Heart right ventricle (tissue), 16 donors: ENCODE measurements around the gene ANKRD22. TPM values are rescaled to one million over a fixed set of nuclear protein-coding genes. Genes with fewer than 3 reads are reported as not detected.

Experiments used
- ATAC-seq, 8 donors: fragments of 200-7000 bp; cut with Tn5 transposase; one replicate each; pipeline ENCODE4 v1.9.1; 2020; ENCODE audit warnings: mild to moderate bottlenecking in 8 of 8, moderate library complexity in 8 of 8, moderate number of reproducible peaks in 1 of 8
- DNase-seq, 2 donors: peaks; one replicate each; pipeline ENCODE4 v3.0.0-alpha.2; 2020
- H3K27ac ChIP-seq, 10 donors: fragments of 200-600 bp; sonication (generic) in 2 of 10; one replicate each; pipeline versions ENCODE4 v1.5.0 to v1.8.0; 2020 to 2022; ENCODE audit warnings: mild to moderate bottlenecking in 3 of 10
- H3K27me3 ChIP-seq, 7 donors: fragments of 200-600 bp; one replicate each; pipeline ENCODE4 v1.8.0; 2021 to 2022; ENCODE audit warnings: mild to moderate bottlenecking in 2 of 7
- H3K36me3 ChIP-seq, 9 donors: fragments of 200-600 bp; sonication (generic) in 1 of 9; one replicate each; pipeline versions ENCODE4 v1.5.0 to v1.8.0; 2020 to 2022; ENCODE audit warnings: mild to moderate bottlenecking in 2 of 9
- H3K4me1 ChIP-seq, 9 donors: fragments of 200-600 bp; sonication (generic) in 1 of 9; one replicate each; pipeline versions ENCODE4 v1.5.0 to v1.8.0; 2020 to 2022; ENCODE audit warnings: mild to moderate bottlenecking in 4 of 9
- H3K4me3 ChIP-seq, 10 donors: fragments of 200-600 bp; sonication (generic) in 2 of 10; one replicate each; pipeline versions ENCODE4 v1.5.0 to v1.8.0; 2020 to 2022; ENCODE audit warnings: mild to moderate bottlenecking in 7 of 10, moderate library complexity in 2 of 10
- H3K9me3 ChIP-seq, 11 donors: fragments of 200-600 bp in 10 of 11; sonication (generic) in 2 of 11; one replicate each; pipeline versions ENCODE4 v1.5.0 to v1.8.0; 2013 to 2022; ENCODE audit warnings: mild to moderate bottlenecking in 2 of 11, control low read depth in 1 of 11, moderate library complexity in 1 of 11
- WGBS, 2 donors: extraction: QIAGEN DNeasy Blood & Tissue Kit; methylation state at CpG; one replicate each; pipeline ENCODE4 v1.1.7; 2013; ENCODE audit warnings: inconsistent platforms in 1 of 2; 5-methylcytosine and 5-hydroxymethylcytosine counted together
- intact Hi-C, 10 donors: fragments of 100-400 bp; cut with DNase I; formaldehyde crosslinking; loops; one replicate each; pipeline versions ENCODE4 v1.11.1 to v1.14.2; 2022
- polyA plus RNA-seq, 2 donors: library from polyadenylated mRNA; stranded (reverse); fragments of 200-250 nt; gene quantifications; one replicate each; pipeline ENCODE4 v1.2.3, GENCODE V29; 2013
- total RNA-seq, 10 donors: library from RNA; stranded (reverse); fragmentation: NEBNext Ultra II Directional in 3 of 10; extraction: Animal tissue kit (Norgen Biotek cat#: 25700) in 3 of 10; gene quantifications; one replicate each; pipeline versions ENCODE4 v1.2.1 to v1.2.4, GENCODE V29; 2021 to 2023
- TF ChIP-seq, protein P1 (sequence below), 9 donors: fragments of 200-600 bp; sonication (generic) in 2 of 9; IDR thresholded peaks; one replicate each; pipeline versions ENCODE4 v1.5.0 to v1.8.0; 2021 to 2022; ENCODE audit warnings: antibody characterized with exemption in 9 of 9, mild to moderate bottlenecking in 5 of 9, moderate library complexity in 1 of 9
- donor health status: Arrhythmogenic right ventricular cardiomyopathy.
- donor health status: ischemic (EF 13 %, LVEDD 7.1; RV severe dilation, severe dysfunction).
- donor health status: healthy with polysubstance abuse.
- donor health status: DM: no; HTN: yes; CAD: no.
- donor health status: DM: no; HTN: no; CAD: no.
- donor health status: ischemic (EF 25% LVEDD 6.9; RV normal size, moderate dysfunction).
- donor health status: ischemic (EF 25% LVEDD 5.7; RV mildly dilated, moderate dysfunction).
- donor health status: healthy.
- donor health status: DM: yes; HTN: yes; CAD: no.
- donor health status: Ischemic cardiomyopathy.
- donor health status: ischemic (EF 35%, LVEDD 5.7; RV mildly dilated, moderate dysfunction).
- donor health status: nonischemic (EF 11% LVEDD 7.7; RV severe dilation, severe dysfunction).
- donor health status: DM: yes; HTN: yes; CAD: no.
- donor health status: PGD.
- donor health status: ischemic (EF 29% LVEDD 5.4; RV normal size, mild dysfunction).
- donor health status: nonischemic (EF 23%, LVEDD 6.1; RV moderate dilation, normal function).

Gene ANKRD22
- total and polyA plus RNA-seq, 12 donors: 0.12 to 4.9 (median 0.15) TPM; not detected in 8

DNA sequence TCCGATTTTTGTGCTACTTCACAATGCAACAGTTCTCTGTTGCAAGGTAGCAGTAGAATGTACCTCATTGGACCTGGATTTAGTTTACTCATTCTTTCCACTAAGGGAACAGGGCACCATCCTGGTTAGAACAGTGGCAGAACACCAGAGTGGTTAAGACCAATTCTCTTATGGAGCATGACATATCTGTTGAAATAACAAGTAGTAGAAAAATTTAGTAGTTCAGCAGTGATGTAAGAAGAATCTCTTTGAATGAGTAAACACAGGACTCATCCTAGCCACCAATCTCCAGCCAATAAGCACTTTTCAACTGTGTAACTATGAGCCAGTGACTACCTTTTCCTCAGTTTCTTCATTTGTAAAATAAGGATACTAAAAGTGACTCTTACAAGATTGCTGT is 2.4 kb downstream of the ANKRD22 start:
- intact Hi-C loops: loop anchor here in 1 of 10 donors (10.0 kb wide), 1 partner anchor 146 kb away; the partner anchor contains the start of gene FAS
- TF ChIP-seq, protein P1, sequence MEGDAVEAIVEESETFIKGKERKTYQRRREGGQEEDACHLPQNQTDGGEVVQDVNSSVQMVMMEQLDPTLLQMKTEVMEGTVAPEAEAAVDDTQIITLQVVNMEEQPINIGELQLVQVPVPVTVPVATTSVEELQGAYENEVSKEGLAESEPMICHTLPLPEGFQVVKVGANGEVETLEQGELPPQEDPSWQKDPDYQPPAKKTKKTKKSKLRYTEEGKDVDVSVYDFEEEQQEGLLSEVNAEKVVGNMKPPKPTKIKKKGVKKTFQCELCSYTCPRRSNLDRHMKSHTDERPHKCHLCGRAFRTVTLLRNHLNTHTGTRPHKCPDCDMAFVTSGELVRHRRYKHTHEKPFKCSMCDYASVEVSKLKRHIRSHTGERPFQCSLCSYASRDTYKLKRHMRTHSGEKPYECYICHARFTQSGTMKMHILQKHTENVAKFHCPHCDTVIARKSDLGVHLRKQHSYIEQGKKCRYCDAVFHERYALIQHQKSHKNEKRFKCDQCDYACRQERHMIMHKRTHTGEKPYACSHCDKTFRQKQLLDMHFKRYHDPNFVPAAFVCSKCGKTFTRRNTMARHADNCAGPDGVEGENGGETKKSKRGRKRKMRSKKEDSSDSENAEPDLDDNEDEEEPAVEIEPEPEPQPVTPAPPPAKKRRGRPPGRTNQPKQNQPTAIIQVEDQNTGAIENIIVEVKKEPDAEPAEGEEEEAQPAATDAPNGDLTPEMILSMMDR (IDR thresholded peaks at IDR 0.05): no peak
- H3K9me3 ChIP-seq: peaks cover 0 to 5% (median 0%) of the 10 kb centered on the region in 11 donors
- peaks cover 0 to 63% (median 5%) of the 10 kb centered on the region in 9 donors for H3K4me1 ChIP-seq
- peaks cover 0 to 4% (median 0%) of the 10 kb centered on the region in 7 donors for H3K27me3 ChIP-seq
- WGBS, 2 donors: 92 to 96% methylated on average over 1 of the region's 1 CpG
- DNase-seq (no peak), ATAC-seq (no peak)
- H3K4me3 ChIP-seq: peak overlapping the region in 1 of 10 donors; percentile 23
- no peak overlapping the region for H3K27ac ChIP-seq
- no peaks in the 10 kb centered on the region for H3K36me3 ChIP-seq

DNA sequence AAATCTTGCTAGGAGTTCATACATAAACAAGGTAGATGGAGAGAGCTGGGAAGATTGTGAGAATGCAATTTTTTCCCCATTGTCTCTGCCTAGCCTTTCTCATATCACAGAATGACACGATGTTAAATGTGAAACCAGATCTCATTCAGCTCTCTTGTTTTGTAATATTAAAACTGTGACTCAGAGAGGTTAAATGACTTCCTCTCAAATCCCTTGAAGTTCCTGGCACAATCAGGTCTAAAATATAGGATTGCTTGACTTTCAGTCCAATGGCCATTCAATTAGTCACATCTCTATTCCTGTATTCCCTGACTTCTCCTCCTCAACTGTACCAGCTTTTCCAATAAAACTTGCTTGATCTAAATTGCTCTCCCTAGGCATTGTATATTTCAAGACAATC is 3.1 kb downstream of the ANKRD22 start:
- ATAC-seq: peak in 1 of 8 donors; percentile 60
- Histone ChIP-seq H3K9me3 (peaks cover 0 to 5% (median 0%) of the 10 kb centered on the region in 11 donors), H3K36me3 (no peaks in the 10 kb centered on the region), H3K27me3 (peaks cover 0 to 4% (median 0%) of the 10 kb centered on the region in 7 donors), H3K27ac (peak overlapping the region in 1 of 10 donors; percentile 16), H3K4me1 (peaks cover 0 to 56% (median 5%) of the 10 kb centered on the region in 9 donors), H3K4me3 (peak overlapping the region in 1 of 10 donors; percentile 23)
- intact Hi-C loops: loop anchor here in 1 of 10 donors (10.0 kb wide), 1 partner anchor 146 kb away; the partner anchor contains the start of gene FAS
- TF ChIP-seq, protein P1 (IDR thresholded peaks at IDR 0.05): no peak
- 18 to 42% methylated on average over 1 of the region's 1 CpG for WGBS, 2 donors
- DNase-seq: no peak

DNA sequence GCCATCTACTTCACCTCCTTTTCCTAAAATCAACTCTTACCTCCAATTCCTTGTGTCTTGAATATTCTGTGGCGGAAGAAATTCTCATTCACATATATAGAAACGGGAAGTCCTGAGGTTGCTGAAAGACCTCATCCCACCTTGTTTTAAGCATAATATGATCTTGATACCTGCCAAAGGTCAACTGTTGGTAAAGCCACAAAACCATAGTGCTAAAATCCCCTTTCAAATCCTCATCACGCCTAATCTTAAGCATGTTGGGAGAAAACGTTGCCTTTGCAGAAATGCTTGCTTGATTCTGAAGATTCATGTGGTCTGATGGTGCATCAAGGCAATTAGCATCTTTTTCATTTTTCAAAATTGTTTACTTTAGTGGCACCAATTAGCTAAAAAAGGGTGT is 8.5 kb downstream of the ANKRD22 start:
- ATAC-seq (no peak), DNase-seq (no peak)
- H3K4me1 ChIP-seq: peaks cover 0 to 34% (median 0%) of the 10 kb centered on the region in 9 donors
- H3K27ac ChIP-seq: no peak overlapping the region
- intact Hi-C loops: loop anchor here in 1 of 10 donors (10.0 kb wide), 1 partner anchor 152 kb away; the partner anchor contains the start of gene FAS
- H3K36me3 ChIP-seq: no peaks in the 10 kb centered on the region
- no peak overlapping the region for H3K4me3 ChIP-seq
- WGBS, 2 donors: 94 to 96% methylated on average over 4 of the region's 4 CpGs
- TF ChIP-seq, protein P1 (IDR thresholded peaks at IDR 0.05): no peak
- H3K9me3 ChIP-seq: peaks cover 0 to 5% (median 0%) of the 10 kb centered on the region in 11 donors
- peaks cover 0 to 4% (median 0%) of the 10 kb centered on the region in 7 donors for H3K27me3 ChIP-seq

DNA sequence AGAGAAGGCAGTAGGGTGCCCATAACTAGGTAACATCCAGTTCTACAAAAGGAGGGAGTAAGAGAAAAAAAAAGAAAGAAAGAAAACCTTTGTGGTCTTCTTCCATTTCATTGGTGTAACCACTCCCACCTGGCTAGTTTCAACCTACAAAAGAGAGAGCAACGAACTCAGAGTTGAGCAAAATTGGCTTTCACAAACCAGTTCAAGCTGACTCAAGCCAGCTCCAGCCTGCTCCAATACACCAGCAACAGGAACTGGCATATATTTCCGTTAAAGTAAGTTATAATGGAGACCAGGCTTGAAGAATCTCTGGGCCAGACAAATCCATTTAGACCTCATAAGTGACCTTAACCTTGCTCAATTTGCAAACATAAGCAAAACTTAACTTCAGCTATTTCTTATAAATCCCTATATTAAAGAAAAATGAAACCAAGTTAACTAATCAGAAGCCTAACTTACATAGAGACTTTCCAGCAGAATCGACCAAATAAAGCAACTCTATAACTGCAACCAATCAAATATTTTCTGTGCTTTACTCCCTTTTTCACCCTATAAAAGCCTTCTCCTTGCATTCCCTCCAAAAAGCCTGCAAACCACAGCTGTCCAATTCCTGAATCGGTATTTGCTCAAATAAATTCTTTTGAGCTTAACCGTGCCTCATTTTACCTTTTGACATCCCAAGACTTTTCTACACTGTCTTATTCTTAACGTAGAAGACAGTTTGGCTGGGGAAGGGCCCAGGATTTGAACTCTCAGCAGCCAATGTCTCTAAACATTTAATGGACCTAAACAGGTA is 10.1 kb downstream of the ANKRD22 start:
- ATAC-seq (no peak), DNase-seq (no peak)
- 89 to 91% methylated on average over 6 of the region's 6 CpGs for WGBS, 2 donors
- peak overlapping the region in 1 of 10 donors; percentile 71 for H3K27ac ChIP-seq
- peaks cover 0 to 23% (median 0%) of the 10 kb centered on the region in 9 donors for H3K4me1 ChIP-seq
- H3K27me3 ChIP-seq: peaks cover 0 to 4% (median 0%) of the 10 kb centered on the region in 7 donors
- TF ChIP-seq, protein P1 (IDR thresholded peaks at IDR 0.05): no peak
- H3K4me3 ChIP-seq: no peak overlapping the region
- H3K9me3 ChIP-seq: peaks cover 0 to 1% (median 0%) of the 10 kb centered on the region in 11 donors
- H3K36me3 ChIP-seq: no peaks in the 10 kb centered on the region
- intact Hi-C loops: loop anchor here in 1 of 10 donors (10.0 kb wide), 1 partner anchor 153 kb away; the partner anchor contains the start of gene FAS
